HepG2 (cell line): ENCODE measurements around the gene TRIM31. TPM values are rescaled to one million over a fixed set of nuclear protein-coding genes. Genes with fewer than 3 reads are reported as not detected.

Experiments used
- CENPX ChIP-seq: sonication (generic); formaldehyde crosslinking; IDR thresholded peaks from 2 replicates; pipeline ENCODE4 v1.9.0; 2021; ENCODE audit warnings: mild to moderate bottlenecking, missing genetic modification reagents, moderate library complexity
- CREM ChIP-seq, 2 experiments: sonication (generic) in 1 of 2; formaldehyde crosslinking in 1 of 2; IDR thresholded peaks; 2 replicates each; pipeline versions ENCODE4 v1.4.0 to v1.6.1; 2016 to 2020; ENCODE audit warnings: antibody characterized with exemption in 1 of 2, mild to moderate bottlenecking in 1 of 2, missing genetic modification reagents in 1 of 2
- E2F1 ChIP-seq: sonication (generic); formaldehyde crosslinking; IDR thresholded peaks from 2 replicates; pipeline ENCODE4 v1.5.0; 2020; ENCODE audit warnings: missing genetic modification reagents
- EEA1 ChIP-seq: sonication (generic); formaldehyde crosslinking; IDR thresholded peaks from 2 replicates; pipeline ENCODE4 v1.5.1; 2020; ENCODE audit warnings: mild to moderate bottlenecking, missing genetic modification reagents, borderline replicate concordance
- ELF4 ChIP-seq: sonication (generic); formaldehyde crosslinking; IDR thresholded peaks from 2 replicates; pipeline ENCODE4 v1.5.0; 2020; ENCODE audit warnings: missing genetic modification reagents, mild to moderate bottlenecking, moderate library complexity, borderline replicate concordance
- ETS1 ChIP-seq: sonication (generic); formaldehyde crosslinking; IDR thresholded peaks from 2 replicates; pipeline ENCODE4 v1.4.0; 2020; ENCODE audit warnings: missing genetic modification reagents
- FOXO4 ChIP-seq: sonication (generic); formaldehyde crosslinking; conservative IDR thresholded peaks from 2 replicates; pipeline ENCODE4 v1.8.1; 2023; ENCODE audit warnings: missing genetic modification reagents
- HNRNPLL ChIP-seq: fragments of 200-400 bp; formaldehyde crosslinking; IDR thresholded peaks from 2 replicates; pipeline ENCODE4 v1.6.1; 2017; ENCODE audit warnings: mild to moderate bottlenecking, low read depth, low read length; ENCODE audit not compliant: poor library complexity, severe bottlenecking
- HNRNPUL1 ChIP-seq: fragments of 200-400 bp; formaldehyde crosslinking; IDR thresholded peaks from 2 replicates; pipeline ENCODE4 v1.6.1; 2017; ENCODE audit warnings: low read depth, mild to moderate bottlenecking, low read length, moderate library complexity
- NFE2L1 ChIP-seq: sonication (generic); formaldehyde crosslinking; IDR thresholded peaks from 2 replicates; pipeline ENCODE4 v1.4.0; 2020; ENCODE audit warnings: missing genetic modification reagents, mild to moderate bottlenecking, borderline replicate concordance
- NR2F6 ChIP-seq, 2 experiments: IDR thresholded peaks; 2 replicates each; pipeline ENCODE4 v1.6.1; 2016; ENCODE audit warnings: antibody characterized with exemption in 1 of 2, mild to moderate bottlenecking in 1 of 2
- THRA ChIP-seq: sonication (generic); formaldehyde crosslinking; IDR thresholded peaks from 2 replicates; pipeline ENCODE4 v1.4.0; 2020; ENCODE audit warnings: missing genetic modification reagents, borderline replicate concordance
- TMF1 ChIP-seq: sonication (generic); formaldehyde crosslinking; IDR thresholded peaks from 2 replicates; pipeline ENCODE4 v1.8.1; 2022; ENCODE audit warnings: low read depth, missing genetic modification reagents
- ZFP1 ChIP-seq: IDR thresholded peaks from 2 replicates; pipeline ENCODE4 v1.6.1; 2016
- ZFP91 ChIP-seq: sonication (generic); formaldehyde crosslinking; IDR thresholded peaks from 2 replicates; pipeline ENCODE4 v1.9.0; 2022; ENCODE audit warnings: missing genetic modification reagents, mild to moderate bottlenecking, borderline replicate concordance
- ZNF10 ChIP-seq: sonication (generic); formaldehyde crosslinking; IDR thresholded peaks from 2 replicates; pipeline ENCODE4 v1.4.0; 2020; ENCODE audit warnings: mild to moderate bottlenecking, low read depth, missing genetic modification reagents, borderline replicate concordance
- ZNF225 ChIP-seq: sonication (generic); formaldehyde crosslinking; IDR thresholded peaks from 2 replicates; pipeline ENCODE4 v1.4.0; 2020; ENCODE audit warnings: mild to moderate bottlenecking, missing genetic modification reagents
- ZNF546 ChIP-seq: sonication (generic); formaldehyde crosslinking; conservative IDR thresholded peaks from 2 replicates; pipeline ENCODE4 v1.8.1; 2023; ENCODE audit warnings: mild to moderate bottlenecking, missing genetic modification reagents
- ZNF576 ChIP-seq: sonication (generic); formaldehyde crosslinking; IDR thresholded peaks from 2 replicates; pipeline ENCODE4 v1.4.0; 2020; ENCODE audit warnings: mild to moderate bottlenecking, missing genetic modification reagents
- ZNF768 ChIP-seq: sonication (generic); formaldehyde crosslinking; IDR thresholded peaks from 2 replicates; pipeline ENCODE4 v1.4.0; 2020; ENCODE audit warnings: missing genetic modification reagents
- ZNF790 ChIP-seq: sonication (generic); formaldehyde crosslinking; IDR thresholded peaks from 2 replicates; pipeline ENCODE4 v1.8.0; 2022; ENCODE audit warnings: missing genetic modification reagents, mild to moderate bottlenecking, borderline replicate concordance
- polyA plus RNA-seq, 8 experiments: library from polyadenylated mRNA; depleted of rRNA in 3 of 8; stranded (reverse) in 7 of 8; unstranded in 1 of 8; fragments of >200 nt; fragmentation: Illumina TruSeq in 4 of 8; extraction: Trizol in 4 of 8; gene quantifications; 2 replicates each; pipeline versions ENCODE4 v1.2.1 to v1.2.3, GENCODE V29; 2011 to 2016; ENCODE audit warnings: low read depth in 4 of 8, missing spikeins in 1 of 8, mixed read lengths in 1 of 8; ENCODE audit not compliant: insufficient read depth in 1 of 8
- total RNA-seq, 5 experiments: library from RNA; depleted of rRNA; stranded (reverse); fragments of >200 nt; fragmentation: Illumina TruSeq; extraction: Trizol; gene quantifications; 2 replicates each; pipeline ENCODE4 v1.2.3, GENCODE V29; 2016; ENCODE audit warnings: low read depth in 1 of 5

Gene TRIM31
- total and polyA plus RNA-seq, 2 of the 13 experiments (the other 11 are each of a cell fraction or from before 2014, with no cell fraction given), result 0.13 to 0.51 TPM

- TF ChIP-seq E2F1 (CRISPR knock-in tag) (no peak), ZNF225 (CRISPR knock-in tag) (peak; percentile 63), ZFP1 (CRISPR knock-in tag) (peak; percentile 87; the same call in 1 of the 2 replicates), ZNF790 (CRISPR knock-in tag) (peak; percentile 86), ELF4 (no peak), CREM (IDR thresholded peaks at IDR 0.05) (peak; percentile 99), CREM (CRISPR knock-in tag; IDR thresholded peaks at IDR 0.05) (peak; percentile 82), ZFP91 (CRISPR knock-in tag) (peak; percentile 81; the same call in 1 of the 2 replicates), ZNF546 (CRISPR knock-in tag) (no peak), CENPX (CRISPR knock-in tag) (no peak), THRA (CRISPR knock-in tag) (peak; percentile 78; the same call in 1 of the 2 replicates), ZNF768 (CRISPR knock-in tag) (no peak; the same call in 1 of the 2 replicates), NR2F6 (IDR thresholded peaks at IDR 0.05) (no peak; the same call in 1 of the 2 replicates), NR2F6 (CRISPR knock-in tag; IDR thresholded peaks at IDR 0.05) (peak; percentile 65; the same call in 1 of the 2 replicates), TMF1 (CRISPR knock-in tag) (no peak; the same call in 1 of the 2 replicates), NFE2L1 (CRISPR knock-in tag) (peak; percentile 56; the same call in 1 of the 2 replicates), HNRNPUL1 (no peak), ZNF10 (CRISPR knock-in tag) (no peak), ETS1 (CRISPR knock-in tag) (no peak), ZNF576 (CRISPR knock-in tag) (no peak; the same call in 1 of the 2 replicates), FOXO4 (no peak), EEA1 (CRISPR knock-in tag) (peak; percentile 90; the same call in 1 of the 2 replicates), HNRNPLL (peak; percentile 86)
These were observed 51.6 kb downstream of the TRIM31 start, which contains the start of gene POLR1H (continued) for GRCh38 chr6:30061092-30061857.
